ENCODE results near the gene SLC12A7.

DNA sequence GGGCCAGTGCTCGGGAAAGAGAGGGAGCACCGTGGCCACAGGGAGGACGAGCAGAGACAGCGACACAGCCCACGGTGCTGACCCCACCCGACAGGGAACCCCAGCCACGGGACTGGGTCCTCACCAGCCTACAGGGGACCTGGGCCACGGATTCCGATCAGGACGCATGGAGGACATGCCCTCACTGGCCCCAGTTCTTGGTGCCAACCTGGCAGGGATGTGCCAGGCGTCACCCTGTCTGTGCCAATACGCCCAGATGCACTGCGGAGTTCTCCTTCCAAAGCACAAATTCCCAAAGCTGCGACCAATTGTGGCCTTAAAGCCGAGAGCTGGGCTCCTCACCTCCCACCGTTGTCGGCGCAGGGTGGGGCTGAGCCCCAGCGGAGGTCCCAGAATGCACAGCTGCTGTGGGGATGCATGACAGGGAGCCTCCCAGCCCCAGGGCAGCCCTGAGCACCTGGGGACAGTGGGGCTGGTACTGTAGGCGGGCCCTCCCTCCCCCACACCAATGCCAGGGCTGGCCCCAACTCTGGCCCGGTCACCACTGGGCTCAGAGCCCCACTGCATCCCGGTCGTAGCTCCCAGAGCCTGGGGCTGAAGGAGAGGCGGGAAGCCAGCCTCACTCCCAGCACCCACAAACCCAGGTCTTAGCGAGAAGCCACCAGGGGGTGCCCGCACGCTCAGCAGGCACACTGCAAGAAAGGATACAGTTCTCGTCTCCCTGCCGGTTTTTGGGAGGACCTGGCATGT is 59.0 kb downstream of the SLC12A7 start:
- TF ChIP-seq, protein P1, sequence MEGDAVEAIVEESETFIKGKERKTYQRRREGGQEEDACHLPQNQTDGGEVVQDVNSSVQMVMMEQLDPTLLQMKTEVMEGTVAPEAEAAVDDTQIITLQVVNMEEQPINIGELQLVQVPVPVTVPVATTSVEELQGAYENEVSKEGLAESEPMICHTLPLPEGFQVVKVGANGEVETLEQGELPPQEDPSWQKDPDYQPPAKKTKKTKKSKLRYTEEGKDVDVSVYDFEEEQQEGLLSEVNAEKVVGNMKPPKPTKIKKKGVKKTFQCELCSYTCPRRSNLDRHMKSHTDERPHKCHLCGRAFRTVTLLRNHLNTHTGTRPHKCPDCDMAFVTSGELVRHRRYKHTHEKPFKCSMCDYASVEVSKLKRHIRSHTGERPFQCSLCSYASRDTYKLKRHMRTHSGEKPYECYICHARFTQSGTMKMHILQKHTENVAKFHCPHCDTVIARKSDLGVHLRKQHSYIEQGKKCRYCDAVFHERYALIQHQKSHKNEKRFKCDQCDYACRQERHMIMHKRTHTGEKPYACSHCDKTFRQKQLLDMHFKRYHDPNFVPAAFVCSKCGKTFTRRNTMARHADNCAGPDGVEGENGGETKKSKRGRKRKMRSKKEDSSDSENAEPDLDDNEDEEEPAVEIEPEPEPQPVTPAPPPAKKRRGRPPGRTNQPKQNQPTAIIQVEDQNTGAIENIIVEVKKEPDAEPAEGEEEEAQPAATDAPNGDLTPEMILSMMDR (conservative IDR thresholded peaks at IDR 0.05): no peak
- TF ChIP-seq ZFX (IDR thresholded peaks at IDR 0.05): no peak
